AML-193 (cell line): ENCODE data around the gene LRP1B.

Source experiments
- DNase-seq, 2 experiments: peaks; one replicate each; lab custom pipeline; 2025; lab: John Stamatoyannopoulos, UW

LRP1B gene

GRCh38 chr2:141133883-141134282, 996.9 kb downstream of the LRP1B start:
- no peak for DNase-seq

DNA sequence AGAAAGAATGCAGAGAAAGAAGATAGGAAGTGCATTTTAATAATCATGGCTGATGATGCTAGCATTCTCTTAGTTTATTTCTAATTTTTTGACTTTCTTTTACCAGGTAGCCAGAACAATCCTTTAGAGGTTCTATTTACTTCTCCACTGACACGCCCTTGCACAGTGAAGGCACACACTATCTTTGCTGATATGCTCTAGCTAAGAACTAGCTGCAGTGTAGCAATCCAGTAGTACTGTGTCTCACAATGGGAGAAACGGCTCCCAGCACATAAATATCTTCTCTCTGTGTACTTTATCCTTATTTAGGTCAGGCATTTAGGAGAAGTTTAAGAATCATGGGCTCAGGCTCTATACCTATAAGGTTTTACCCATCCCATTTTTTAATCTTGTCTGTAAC, 1005.4 kb downstream of the LRP1B start:
- no peak for DNase-seq

DNA sequence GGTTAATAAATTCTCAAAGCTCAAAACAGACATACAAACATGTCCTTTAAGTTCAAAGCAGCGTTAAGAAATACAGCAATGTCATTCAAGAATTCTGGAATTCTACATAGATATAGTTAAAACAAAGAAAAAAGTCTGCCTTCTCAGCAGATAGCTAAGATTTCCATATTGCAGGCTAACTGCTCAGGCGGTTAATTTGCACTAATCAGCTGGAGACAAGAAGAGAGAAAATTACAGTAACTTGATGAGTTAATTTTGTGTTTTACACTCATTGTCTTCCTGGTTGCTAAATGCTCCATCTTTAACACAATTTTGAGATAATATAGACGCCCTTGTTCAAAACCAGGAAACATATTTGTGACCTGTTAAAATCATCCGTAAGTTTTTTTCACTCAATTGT, 1012.0 kb downstream of the LRP1B start:
- DNase-seq = no peak

DNA sequence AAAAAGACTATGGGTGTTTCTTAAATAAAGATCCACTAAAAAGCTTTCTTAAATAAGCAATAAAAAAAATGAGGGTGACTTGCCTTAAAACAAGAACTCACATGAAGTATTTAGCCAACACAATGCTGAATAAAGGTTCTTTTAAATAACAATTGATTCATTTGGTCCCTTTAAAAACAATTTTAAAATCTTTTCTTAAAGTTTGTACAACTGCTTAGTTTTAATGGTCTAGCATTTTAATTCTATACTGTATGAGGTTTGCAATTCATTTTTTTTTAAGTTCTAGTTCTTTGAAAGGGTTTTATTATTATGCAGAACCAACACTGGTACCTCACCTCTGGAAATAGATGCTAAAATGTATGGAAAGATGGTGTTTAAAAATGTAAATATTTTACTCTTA, 1017.5 kb downstream of the LRP1B start:
- DNase-seq = no peak

DNA sequence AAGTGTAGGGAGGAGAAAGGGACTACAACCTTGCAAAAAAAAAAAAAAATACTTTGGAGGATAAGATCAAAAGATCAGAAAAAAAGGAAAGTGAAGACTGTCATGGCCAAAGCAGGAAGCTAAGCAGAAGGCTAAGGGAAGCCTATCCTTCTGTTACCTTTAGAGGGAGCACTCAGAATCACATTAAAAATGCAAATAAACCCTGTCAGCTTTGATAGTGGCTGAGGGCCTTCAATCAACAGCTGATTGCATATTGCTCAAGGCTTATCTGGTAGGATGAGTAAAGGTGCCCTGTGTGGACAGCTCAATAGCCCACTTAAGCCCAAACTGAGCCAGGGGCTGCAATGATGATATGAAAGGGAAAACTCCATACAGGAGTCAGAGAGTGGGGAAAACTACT, 1021.2 kb downstream of the LRP1B start:
- DNase-seq = no peak

DNA sequence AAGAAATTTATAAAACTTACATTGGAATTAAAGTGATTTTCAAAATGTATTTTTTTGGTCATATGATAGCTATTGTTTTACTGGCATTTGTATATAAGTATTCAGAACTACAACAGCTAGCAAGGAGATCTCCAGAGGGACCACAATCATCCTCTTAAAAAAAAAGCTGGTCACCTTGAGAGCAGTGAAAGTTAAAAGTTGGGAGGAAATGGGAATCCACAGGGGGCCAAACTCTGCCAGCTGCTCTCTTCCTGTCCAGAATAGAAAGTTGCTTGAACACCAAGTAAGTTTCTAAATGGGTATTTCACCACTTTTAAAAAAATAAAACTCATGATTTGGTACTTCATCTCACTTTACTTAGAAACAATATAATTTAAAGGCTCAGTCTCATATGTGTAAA, 1025.1 kb downstream of the LRP1B start:
- DNase-seq = no peak

- no peak for DNase-seq
Measured at GRCh38 chr2:141103216-141103615, 1027.6 kb downstream of the LRP1B start.

DNA sequence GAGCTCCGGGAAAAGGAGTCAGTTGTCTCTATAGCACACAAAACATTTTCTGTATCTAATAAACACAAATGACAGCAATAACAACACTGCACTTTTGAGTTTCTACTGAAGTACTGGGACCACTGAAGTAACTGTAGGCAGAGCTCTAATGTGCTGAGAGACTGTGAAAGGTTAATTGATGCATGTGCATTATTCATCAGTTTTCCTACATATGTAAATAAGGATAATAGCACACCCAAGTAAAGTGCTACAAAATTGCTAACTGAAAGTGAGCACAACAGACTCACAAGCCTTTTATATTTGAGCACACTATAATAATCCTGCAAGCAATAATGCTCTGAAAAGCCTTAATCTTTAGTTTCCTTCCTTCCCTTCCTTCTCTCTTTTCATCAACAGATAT, 1051.6 kb downstream of the LRP1B start:
- DNase-seq = no peak

DNA sequence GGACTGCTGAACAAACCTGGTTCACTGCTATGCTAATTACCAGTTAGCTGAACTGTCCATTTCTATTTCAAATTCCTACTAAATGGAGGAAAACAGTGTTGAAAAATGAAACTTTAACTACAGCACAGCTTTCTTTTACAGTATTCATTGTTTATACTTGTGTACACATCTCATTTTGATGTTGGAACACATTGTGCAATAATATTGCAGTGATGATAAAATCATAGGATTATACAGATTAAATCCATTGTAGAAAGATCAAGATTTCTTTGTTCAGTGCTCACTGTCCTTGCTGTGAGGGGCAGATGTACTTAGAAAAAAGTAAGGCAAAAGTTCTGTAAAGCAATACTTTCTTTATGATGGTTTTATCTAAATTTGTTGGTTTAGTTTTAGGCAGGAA, 1055.1 kb downstream of the LRP1B start:
- DNase-seq = no peak

- no peak for DNase-seq
Measured at GRCh38 chr2:141068053-141068682, 1062.6 kb downstream of the LRP1B start.

GRCh38 chr2:141065042-141065441, 1065.8 kb downstream of the LRP1B start:
- DNase-seq = no peak

DNA sequence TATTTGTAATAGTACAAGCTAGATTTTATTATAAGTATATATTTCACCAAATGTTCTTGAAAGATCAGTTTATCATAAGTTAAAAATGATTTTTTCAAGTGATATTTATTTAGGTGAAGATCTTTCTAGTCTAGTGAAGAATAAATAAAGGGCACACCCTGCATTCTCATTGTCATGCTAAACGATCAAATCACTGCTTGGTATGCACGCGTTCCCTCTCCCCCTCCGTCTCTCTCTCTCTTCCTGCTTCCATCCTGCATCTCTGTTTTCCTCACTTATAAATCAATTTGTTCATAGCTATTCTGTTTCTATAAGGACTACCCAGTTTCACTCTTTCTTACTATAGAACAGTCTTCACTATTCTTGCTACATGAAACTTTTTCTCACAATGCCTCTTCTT, 1067.4 kb downstream of the LRP1B start:
- DNase-seq = no peak

GRCh38 chr2:141062443-141062842, 1068.4 kb downstream of the LRP1B start:
- DNase-seq = no peak

DNA sequence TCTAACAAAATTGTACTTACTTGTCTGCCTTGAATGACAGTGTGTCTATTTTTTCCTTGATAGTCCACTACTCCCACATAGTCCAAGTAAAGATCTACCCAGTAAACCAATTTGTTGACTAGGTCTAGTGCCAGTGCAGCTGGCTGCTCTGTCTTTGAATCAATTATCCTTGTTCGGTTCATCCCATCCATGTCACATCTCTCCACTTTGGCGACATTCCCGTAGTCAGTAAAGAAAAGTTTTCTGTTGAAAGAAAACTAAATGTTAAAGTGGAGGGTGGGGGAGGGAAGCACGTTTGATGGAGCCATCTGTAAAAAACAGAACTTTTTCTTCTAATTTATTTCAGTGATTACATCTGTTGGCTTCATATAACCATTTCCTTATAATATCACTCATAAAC, 1068.8 kb downstream of the LRP1B start:
- no peak for DNase-seq

DNA sequence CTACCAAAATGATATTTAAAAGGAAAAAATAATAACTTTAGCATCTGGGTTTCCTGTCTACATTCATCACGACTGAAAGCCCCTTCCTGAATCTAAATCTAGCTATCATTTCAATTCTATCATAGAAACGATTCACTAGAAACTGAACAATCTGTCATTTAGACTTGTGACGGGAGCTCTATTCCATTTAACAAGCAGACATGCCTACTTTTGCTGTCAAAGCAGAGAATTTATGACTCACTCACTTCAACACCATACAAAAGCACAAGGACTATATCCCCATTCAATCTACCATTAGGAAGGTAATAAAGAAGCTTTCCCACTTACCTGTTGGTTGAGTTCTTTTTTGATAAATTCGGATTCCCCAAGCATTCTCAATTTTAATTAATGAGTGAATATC, 1072.3 kb downstream of the LRP1B start:
- no peak for DNase-seq

- DNase-seq = no peak
Measured at GRCh38 chr2:141055531-141055930, 1075.3 kb downstream of the LRP1B start.

DNA sequence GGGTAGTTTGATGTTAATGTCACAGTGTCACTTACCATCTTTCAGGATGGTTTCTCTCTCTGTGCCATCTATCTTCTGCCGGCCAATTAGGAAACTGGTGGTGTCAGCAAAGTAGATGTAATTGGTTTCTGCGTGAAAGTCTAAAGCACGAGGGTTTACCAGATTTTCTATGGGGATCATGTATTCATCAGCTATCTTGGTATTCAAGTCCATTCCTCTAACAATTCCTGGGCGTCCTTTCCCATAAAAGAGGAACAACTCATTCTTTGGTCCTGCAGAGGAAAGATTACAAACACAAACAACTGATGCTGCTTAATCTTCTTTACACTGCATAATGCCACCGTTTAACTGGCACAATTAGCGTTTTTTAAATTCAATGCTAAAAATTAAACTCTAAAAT, 1081.9 kb downstream of the LRP1B start:
- DNase-seq = no peak

DNA sequence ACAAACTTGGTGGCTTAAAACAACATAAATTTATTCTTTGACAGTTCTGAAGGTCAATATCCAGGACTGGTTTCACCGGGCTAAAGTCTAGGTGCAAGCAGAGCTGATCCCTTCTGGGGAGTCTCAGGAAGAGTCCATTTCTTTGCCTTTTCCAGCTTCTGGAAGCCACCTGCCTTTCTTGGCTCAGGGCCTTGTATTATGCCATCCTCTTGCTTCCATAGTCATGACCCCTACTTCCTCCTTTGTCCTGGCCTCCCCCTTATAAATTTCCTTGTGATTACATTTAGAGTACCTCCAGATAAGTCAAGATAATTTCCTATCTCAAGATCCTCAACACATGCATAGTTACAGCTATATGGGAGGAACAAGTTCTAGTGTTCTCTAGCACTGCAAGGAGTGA, 1089.5 kb downstream of the LRP1B start:
- DNase-seq = no peak

DNA sequence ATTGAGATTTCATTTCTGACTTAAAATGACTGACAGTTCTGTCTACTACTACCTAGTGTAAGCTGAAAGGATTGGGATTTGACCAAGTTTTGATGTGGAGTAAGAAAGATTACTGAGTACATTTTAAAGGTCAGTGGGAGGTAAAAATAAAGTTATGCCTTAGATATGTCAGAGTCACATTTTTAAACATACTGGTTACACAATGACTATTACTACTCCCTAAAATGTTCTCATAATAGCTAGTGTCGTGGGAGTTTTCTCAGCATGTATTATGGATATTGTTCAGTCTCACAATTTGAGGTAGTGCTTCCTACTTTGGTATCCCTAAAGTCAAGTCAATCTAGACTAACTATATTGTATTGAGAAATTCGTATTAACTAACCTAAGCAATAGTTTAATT, 1092.5 kb downstream of the LRP1B start:
- DNase-seq = no peak

GRCh38 chr2:141037361-141037760, 1093.5 kb downstream of the LRP1B start:
- no peak for DNase-seq

- DNase-seq = no peak
Measured at GRCh38 chr2:141035846-141036420, 1094.9 kb downstream of the LRP1B start.

DNA sequence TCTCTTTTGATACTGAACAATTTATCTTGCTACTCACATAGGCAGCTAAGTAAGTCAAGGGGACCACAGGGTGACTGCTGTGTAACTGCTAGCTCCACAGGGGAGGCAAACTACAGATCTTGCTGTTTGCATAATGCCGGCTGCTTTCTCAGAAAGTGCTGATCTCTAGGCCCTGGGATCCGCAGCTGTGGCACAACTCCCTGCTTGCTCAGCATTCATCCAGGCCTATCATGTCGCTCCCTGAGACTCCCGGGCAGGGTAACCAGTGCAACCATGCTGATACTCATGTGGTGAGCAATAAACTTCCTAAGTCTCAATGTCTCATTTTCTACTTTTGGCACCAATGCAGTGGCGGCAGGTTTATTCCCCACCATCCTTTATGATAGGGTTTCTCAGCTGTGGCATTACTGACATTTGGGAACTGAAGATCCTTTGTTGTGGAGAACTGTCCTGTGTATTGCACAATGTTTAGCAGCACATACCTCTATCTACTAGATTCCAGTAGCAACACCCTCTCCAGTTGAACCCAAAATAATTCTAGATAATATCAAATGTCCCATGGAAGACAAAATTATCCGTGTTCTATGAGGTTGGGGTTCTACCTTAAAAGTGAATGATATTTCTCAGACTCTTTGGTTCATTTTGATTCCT, 1101.3 kb downstream of the LRP1B start:
- no peak for DNase-seq

DNA sequence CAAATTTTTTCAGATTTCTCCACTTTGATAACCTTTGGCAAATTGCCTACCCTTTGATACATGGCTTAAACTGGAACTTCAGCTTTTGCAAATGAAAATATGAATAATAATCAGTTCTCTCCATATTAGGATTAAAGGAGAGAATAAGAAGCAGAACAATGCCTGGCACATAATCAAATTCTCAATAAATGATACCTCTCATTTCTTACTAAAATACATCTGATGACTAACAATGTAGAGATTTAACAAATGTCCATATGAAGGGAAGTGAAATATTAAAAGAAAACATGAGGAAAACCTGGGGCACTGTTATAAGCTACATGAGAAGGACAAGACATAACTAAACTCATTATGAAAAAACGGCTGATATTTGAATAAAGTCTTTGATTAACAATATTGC, 1103.6 kb downstream of the LRP1B start:
- no peak for DNase-seq

GRCh38 chr2:141021611-141022010, 1109.2 kb downstream of the LRP1B start:
- no peak for DNase-seq
